Liver (tissue), 3 donors: ENCODE measurements around the gene GNG13.

ENCODE experiments used
- ATF3 ChIP-seq: IDR thresholded peaks from 2 replicates; pipeline ENCODE4 v1.6.1; 2016; ENCODE audit warnings: antibody characterized with exemption
- EGR1 ChIP-seq, 2 donors: IDR thresholded peaks; 2 replicates each; pipeline ENCODE4 v1.6.1; 2016 to 2018; ENCODE audit warnings: antibody characterized with exemption in 2 of 2, low read depth in 2 of 2
- FOXA1 ChIP-seq: IDR thresholded peaks from 2 replicates; pipeline ENCODE4 v1.6.1; 2016; ENCODE audit warnings: antibody characterized with exemption
- JUND ChIP-seq, 2 donors: IDR thresholded peaks; 2 replicates each; pipeline ENCODE4 v1.6.1; 2016; ENCODE audit warnings: antibody characterized with exemption in 2 of 2
- RXRA ChIP-seq, 2 donors: IDR thresholded peaks; 2 replicates each; pipeline ENCODE4 v1.6.1; 2017 to 2018; ENCODE audit warnings: antibody characterized with exemption in 2 of 2, mild to moderate bottlenecking in 1 of 2
- SP1 ChIP-seq: IDR thresholded peaks from 2 replicates; pipeline ENCODE4 v1.6.1; 2018; ENCODE audit warnings: antibody characterized with exemption, mild to moderate bottlenecking
- YY1 ChIP-seq: IDR thresholded peaks from 2 replicates; pipeline ENCODE4 v1.6.1; 2016; ENCODE audit warnings: antibody characterized with exemption, mild to moderate bottlenecking
- TF ChIP-seq, protein P1 (sequence below): fragments of 150-350 bp; IDR thresholded peaks from 2 replicates; pipeline ENCODE4 v1.5.1; 2017; ENCODE audit warnings: improper control_type of control experiment, low read depth, low read length; ENCODE audit not compliant: missing input control
- TF ChIP-seq, protein P2 (sequence below): IDR thresholded peaks from 2 replicates; pipeline ENCODE4 v1.6.1; 2016; ENCODE audit warnings: antibody characterized with exemption
- TF ChIP-seq, protein P3 (sequence below): IDR thresholded peaks from 2 replicates; pipeline ENCODE4 v1.6.1; 2016; ENCODE audit warnings: antibody characterized with exemption, mild to moderate bottlenecking
- TF ChIP-seq, protein P4 (sequence below): IDR thresholded peaks from 2 replicates; pipeline ENCODE4 v1.6.1; 2016; ENCODE audit warnings: antibody characterized with exemption
- donor health status: healthy.
- donor health status: healthy.

GRCh38 chr16:797686-798085, 2.8 kb downstream of the GNG13 start:
- no peak for TF ChIP-seq JUND (IDR thresholded peaks at IDR 0.05)
- TF ChIP-seq, protein P1, sequence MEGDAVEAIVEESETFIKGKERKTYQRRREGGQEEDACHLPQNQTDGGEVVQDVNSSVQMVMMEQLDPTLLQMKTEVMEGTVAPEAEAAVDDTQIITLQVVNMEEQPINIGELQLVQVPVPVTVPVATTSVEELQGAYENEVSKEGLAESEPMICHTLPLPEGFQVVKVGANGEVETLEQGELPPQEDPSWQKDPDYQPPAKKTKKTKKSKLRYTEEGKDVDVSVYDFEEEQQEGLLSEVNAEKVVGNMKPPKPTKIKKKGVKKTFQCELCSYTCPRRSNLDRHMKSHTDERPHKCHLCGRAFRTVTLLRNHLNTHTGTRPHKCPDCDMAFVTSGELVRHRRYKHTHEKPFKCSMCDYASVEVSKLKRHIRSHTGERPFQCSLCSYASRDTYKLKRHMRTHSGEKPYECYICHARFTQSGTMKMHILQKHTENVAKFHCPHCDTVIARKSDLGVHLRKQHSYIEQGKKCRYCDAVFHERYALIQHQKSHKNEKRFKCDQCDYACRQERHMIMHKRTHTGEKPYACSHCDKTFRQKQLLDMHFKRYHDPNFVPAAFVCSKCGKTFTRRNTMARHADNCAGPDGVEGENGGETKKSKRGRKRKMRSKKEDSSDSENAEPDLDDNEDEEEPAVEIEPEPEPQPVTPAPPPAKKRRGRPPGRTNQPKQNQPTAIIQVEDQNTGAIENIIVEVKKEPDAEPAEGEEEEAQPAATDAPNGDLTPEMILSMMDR, result no peak
- TF ChIP-seq, protein P2, sequence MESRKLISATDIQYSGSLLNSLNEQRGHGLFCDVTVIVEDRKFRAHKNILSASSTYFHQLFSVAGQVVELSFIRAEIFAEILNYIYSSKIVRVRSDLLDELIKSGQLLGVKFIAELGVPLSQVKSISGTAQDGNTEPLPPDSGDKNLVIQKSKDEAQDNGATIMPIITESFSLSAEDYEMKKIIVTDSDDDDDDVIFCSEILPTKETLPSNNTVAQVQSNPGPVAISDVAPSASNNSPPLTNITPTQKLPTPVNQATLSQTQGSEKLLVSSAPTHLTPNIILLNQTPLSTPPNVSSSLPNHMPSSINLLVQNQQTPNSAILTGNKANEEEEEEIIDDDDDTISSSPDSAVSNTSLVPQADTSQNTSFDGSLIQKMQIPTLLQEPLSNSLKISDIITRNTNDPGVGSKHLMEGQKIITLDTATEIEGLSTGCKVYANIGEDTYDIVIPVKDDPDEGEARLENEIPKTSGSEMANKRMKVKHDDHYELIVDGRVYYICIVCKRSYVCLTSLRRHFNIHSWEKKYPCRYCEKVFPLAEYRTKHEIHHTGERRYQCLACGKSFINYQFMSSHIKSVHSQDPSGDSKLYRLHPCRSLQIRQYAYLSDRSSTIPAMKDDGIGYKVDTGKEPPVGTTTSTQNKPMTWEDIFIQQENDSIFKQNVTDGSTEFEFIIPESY, result no peak
- TF ChIP-seq RXRA (IDR thresholded peaks at IDR 0.05), result no peak
- no peak for TF ChIP-seq ATF3
- TF ChIP-seq, protein P3, sequence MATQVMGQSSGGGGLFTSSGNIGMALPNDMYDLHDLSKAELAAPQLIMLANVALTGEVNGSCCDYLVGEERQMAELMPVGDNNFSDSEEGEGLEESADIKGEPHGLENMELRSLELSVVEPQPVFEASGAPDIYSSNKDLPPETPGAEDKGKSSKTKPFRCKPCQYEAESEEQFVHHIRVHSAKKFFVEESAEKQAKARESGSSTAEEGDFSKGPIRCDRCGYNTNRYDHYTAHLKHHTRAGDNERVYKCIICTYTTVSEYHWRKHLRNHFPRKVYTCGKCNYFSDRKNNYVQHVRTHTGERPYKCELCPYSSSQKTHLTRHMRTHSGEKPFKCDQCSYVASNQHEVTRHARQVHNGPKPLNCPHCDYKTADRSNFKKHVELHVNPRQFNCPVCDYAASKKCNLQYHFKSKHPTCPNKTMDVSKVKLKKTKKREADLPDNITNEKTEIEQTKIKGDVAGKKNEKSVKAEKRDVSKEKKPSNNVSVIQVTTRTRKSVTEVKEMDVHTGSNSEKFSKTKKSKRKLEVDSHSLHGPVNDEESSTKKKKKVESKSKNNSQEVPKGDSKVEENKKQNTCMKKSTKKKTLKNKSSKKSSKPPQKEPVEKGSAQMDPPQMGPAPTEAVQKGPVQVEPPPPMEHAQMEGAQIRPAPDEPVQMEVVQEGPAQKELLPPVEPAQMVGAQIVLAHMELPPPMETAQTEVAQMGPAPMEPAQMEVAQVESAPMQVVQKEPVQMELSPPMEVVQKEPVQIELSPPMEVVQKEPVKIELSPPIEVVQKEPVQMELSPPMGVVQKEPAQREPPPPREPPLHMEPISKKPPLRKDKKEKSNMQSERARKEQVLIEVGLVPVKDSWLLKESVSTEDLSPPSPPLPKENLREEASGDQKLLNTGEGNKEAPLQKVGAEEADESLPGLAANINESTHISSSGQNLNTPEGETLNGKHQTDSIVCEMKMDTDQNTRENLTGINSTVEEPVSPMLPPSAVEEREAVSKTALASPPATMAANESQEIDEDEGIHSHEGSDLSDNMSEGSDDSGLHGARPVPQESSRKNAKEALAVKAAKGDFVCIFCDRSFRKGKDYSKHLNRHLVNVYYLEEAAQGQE, result no peak
- TF ChIP-seq SP1, result no peak
- TF ChIP-seq YY1, result no peak
- TF ChIP-seq, protein P4, sequence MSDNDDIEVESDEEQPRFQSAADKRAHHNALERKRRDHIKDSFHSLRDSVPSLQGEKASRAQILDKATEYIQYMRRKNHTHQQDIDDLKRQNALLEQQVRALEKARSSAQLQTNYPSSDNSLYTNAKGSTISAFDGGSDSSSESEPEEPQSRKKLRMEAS, result no peak
- TF ChIP-seq FOXA1, result no peak
- TF ChIP-seq EGR1 (IDR thresholded peaks at IDR 0.05; ENCODE audit: low read depth in 2 of 2), result no peak
